Colonic mucosa (tissue), 4 donors: ENCODE results near the gene TAF1D. TPM values are rescaled to one million over a fixed set of nuclear protein-coding genes. Genes with fewer than 3 reads are reported as not detected.

ENCODE experiments used
- DNase-seq: peaks from one replicate; pipeline ENCODE4 v3.0.0-alpha.2; 2020
- H3K27ac ChIP-seq: fragments of 200-600 bp; one replicate; pipeline ENCODE4 v1.8.0; 2021
- H3K27me3 ChIP-seq: fragments of 200-600 bp; one replicate; pipeline ENCODE4 v1.8.0; 2021
- H3K36me3 ChIP-seq: fragments of 200-600 bp; one replicate; pipeline ENCODE4 v1.8.0; 2021
- H3K4me1 ChIP-seq: fragments of 200-600 bp; one replicate; pipeline ENCODE4 v1.8.0; 2021; ENCODE audit warnings: mild to moderate bottlenecking
- H3K4me3 ChIP-seq: fragments of 200-600 bp; one replicate; pipeline ENCODE4 v1.8.0; 2021
- H3K9ac ChIP-seq, 2 donors: one replicate each; pipeline ENCODE4 v1.7.0; 2013; ENCODE audit warnings: control low read depth in 2 of 2, low read depth in 2 of 2, low read length in 2 of 2
- H3K9me3 ChIP-seq: fragments of 200-600 bp; one replicate; pipeline ENCODE4 v1.8.0; 2021
- CTCF ChIP-seq: fragments of 200-600 bp; IDR thresholded peaks from one replicate; pipeline ENCODE4 v1.8.0; 2022; ENCODE audit warnings: antibody characterized with exemption, mild to moderate bottlenecking
- intact Hi-C: fragments of 100-400 bp; cut with DNase I; formaldehyde crosslinking; loops from one replicate; pipeline ENCODE4 v1.14.1; 2022
- total RNA-seq, 2 donors: library from RNA; stranded (reverse); fragmentation: NEBNext Ultra II Directional in 1 of 2; extraction: Animal tissue kit (Norgen Biotek cat#: 25700) in 1 of 2; gene quantifications; one replicate each; pipeline ENCODE4 v1.2.1, GENCODE V29; 2021
- donor health status: healthy.
- donor health status: DM: no; HTN: no; CAD: no.
- donor health status: DM: no; HTN: no; CAD: no.

The TAF1D gene
- total RNA-seq, 2 donors from 2014 or later: 73.7 to 100 TPM

GRCh38 chr11:93719310-93719709 lies 22.0 kb downstream of the TAF1D start:
- Histone ChIP-seq H3K36me3 (peaks cover 8% of the 10 kb centered on the region), H3K27ac (no peak overlapping the region), H3K27me3 (no peaks in the 10 kb centered on the region), H3K9me3 (no peaks in the 10 kb centered on the region), H3K4me1 (no peaks in the 10 kb centered on the region), H3K9ac (no peak overlapping the region), H3K4me3 (no peak overlapping the region)
- intact Hi-C loops: no loop called here
- TF ChIP-seq CTCF: no peak
- DNase-seq: no peak

- intact Hi-C loops: no loop called here
- H3K4me1 ChIP-seq: no peaks in the 10 kb centered on the region
- no peak overlapping the region for H3K27ac ChIP-seq
- no peak for TF ChIP-seq CTCF
- H3K4me3 ChIP-seq: no peak overlapping the region
- H3K9me3 ChIP-seq: no peaks in the 10 kb centered on the region
- H3K36me3 ChIP-seq: peaks cover 8% of the 10 kb centered on the region
- H3K27me3 ChIP-seq: no peaks in the 10 kb centered on the region
- H3K9ac ChIP-seq: no peak overlapping the region
- DNase-seq: no peak
Measured at GRCh38 chr11:93718057-93718563, 23.2 kb downstream of the TAF1D start.

GRCh38 chr11:93717501-93717900 lies 23.8 kb downstream of the TAF1D start:
- no peaks in the 10 kb centered on the region for H3K27me3 ChIP-seq
- H3K9me3 ChIP-seq: no peaks in the 10 kb centered on the region
- no peak overlapping the region for H3K9ac ChIP-seq
- no peaks in the 10 kb centered on the region for H3K4me1 ChIP-seq
- peaks cover 2% of the 10 kb centered on the region for H3K36me3 ChIP-seq
- intact Hi-C loops: no loop called here
- H3K27ac ChIP-seq: no peak overlapping the region
- TF ChIP-seq CTCF: no peak
- H3K4me3 ChIP-seq: no peak overlapping the region
- DNase-seq: no peak

GRCh38 chr11:93715797-93716396 lies 25.4 kb downstream of the TAF1D start:
- H3K4me1 ChIP-seq: no peaks in the 10 kb centered on the region
- no peak overlapping the region for H3K9ac ChIP-seq
- no peak overlapping the region for H3K4me3 ChIP-seq
- H3K27me3 ChIP-seq: no peaks in the 10 kb centered on the region
- DNase-seq: no peak
- no peak for TF ChIP-seq CTCF
- no peaks in the 10 kb centered on the region for H3K36me3 ChIP-seq
- H3K27ac ChIP-seq: no peak overlapping the region
- intact Hi-C loops: no loop called here
- H3K9me3 ChIP-seq: no peaks in the 10 kb centered on the region

GRCh38 chr11:93712678-93713077 lies 28.6 kb downstream of the TAF1D start:
- H3K27ac ChIP-seq: no peak overlapping the region
- no peaks in the 10 kb centered on the region for H3K36me3 ChIP-seq
- no peaks in the 10 kb centered on the region for H3K9me3 ChIP-seq
- no peaks in the 10 kb centered on the region for H3K4me1 ChIP-seq
- intact Hi-C loops: no loop called here
- H3K4me3 ChIP-seq: no peak overlapping the region
- no peak for TF ChIP-seq CTCF
- no peak overlapping the region for H3K9ac ChIP-seq
- H3K27me3 ChIP-seq: no peaks in the 10 kb centered on the region
- DNase-seq: no peak
